GM10847 (cell line): ENCODE data around the gene HNF4A.

ENCODE experiments used
- POLR2A ChIP-seq: IDR thresholded peaks from 2 replicates; pipeline ENCODE4 v1.6.1; 2011; ENCODE audit not compliant: insufficient read length; ENCODE audit errors: extremely low read depth

HNF4A gene

GRCh38 chr20:44364780-44365179, 9.3 kb downstream of the HNF4A start:
- TF ChIP-seq POLR2A, result no peak

GRCh38 chr20:44367746-44368145, 12.2 kb downstream of the HNF4A start:
- TF ChIP-seq POLR2A, result no peak

- TF ChIP-seq POLR2A, result no peak
Observed at GRCh38 chr20:44370639-44371218, 15.2 kb downstream of the HNF4A start.

- TF ChIP-seq POLR2A, result no peak
Observed at GRCh38 chr20:44382641-44383040, 27.1 kb downstream of the HNF4A start.

- TF ChIP-seq POLR2A, result no peak
Observed at GRCh38 chr20:44384423-44385027, 29.0 kb downstream of the HNF4A start.

GRCh38 chr20:44388466-44389023, 33.0 kb downstream of the HNF4A start:
- no peak for TF ChIP-seq POLR2A

GRCh38 chr20:44389871-44390270, 34.4 kb downstream of the HNF4A start:
- no peak for TF ChIP-seq POLR2A

GRCh38 chr20:44390280-44390679, 34.8 kb downstream of the HNF4A start:
- TF ChIP-seq POLR2A, result no peak

- no peak for TF ChIP-seq POLR2A
Observed at GRCh38 chr20:44392088-44392775, 36.7 kb downstream of the HNF4A start.

- TF ChIP-seq POLR2A, result no peak
Observed at GRCh38 chr20:44392776-44393607, 37.5 kb downstream of the HNF4A start.

- no peak for TF ChIP-seq POLR2A
Observed at GRCh38 chr20:44393608-44394451, 38.3 kb downstream of the HNF4A start.

- no peak for TF ChIP-seq POLR2A
Observed at GRCh38 chr20:44394452-44394701, 38.9 kb downstream of the HNF4A start.

- no peak for TF ChIP-seq POLR2A
Observed at GRCh38 chr20:44394702-44395460, 39.4 kb downstream of the HNF4A start.
